Heart right ventricle (tissue), 16 donors: ENCODE data around the gene NKX2-2. TPM values are rescaled to one million over a fixed set of nuclear protein-coding genes. Genes with fewer than 3 reads are reported as not detected.

Experiments
- ATAC-seq, 8 donors: fragments of 200-7000 bp; cut with Tn5 transposase; one replicate each; pipeline ENCODE4 v1.9.1; 2020; ENCODE audit warnings: mild to moderate bottlenecking in 8 of 8, moderate library complexity in 8 of 8, moderate number of reproducible peaks in 1 of 8
- DNase-seq, 2 donors: peaks; one replicate each; pipeline ENCODE4 v3.0.0-alpha.2; 2020
- H3K27ac ChIP-seq, 10 donors: fragments of 200-600 bp; sonication (generic) in 2 of 10; one replicate each; pipeline versions ENCODE4 v1.5.0 to v1.8.0; 2020 to 2022; ENCODE audit warnings: mild to moderate bottlenecking in 3 of 10
- H3K27me3 ChIP-seq, 7 donors: fragments of 200-600 bp; one replicate each; pipeline ENCODE4 v1.8.0; 2021 to 2022; ENCODE audit warnings: mild to moderate bottlenecking in 2 of 7
- H3K36me3 ChIP-seq, 9 donors: fragments of 200-600 bp; sonication (generic) in 1 of 9; one replicate each; pipeline versions ENCODE4 v1.5.0 to v1.8.0; 2020 to 2022; ENCODE audit warnings: mild to moderate bottlenecking in 2 of 9
- H3K4me1 ChIP-seq, 9 donors: fragments of 200-600 bp; sonication (generic) in 1 of 9; one replicate each; pipeline versions ENCODE4 v1.5.0 to v1.8.0; 2020 to 2022; ENCODE audit warnings: mild to moderate bottlenecking in 4 of 9
- H3K4me3 ChIP-seq, 10 donors: fragments of 200-600 bp; sonication (generic) in 2 of 10; one replicate each; pipeline versions ENCODE4 v1.5.0 to v1.8.0; 2020 to 2022; ENCODE audit warnings: mild to moderate bottlenecking in 7 of 10, moderate library complexity in 2 of 10
- H3K9me3 ChIP-seq, 11 donors: fragments of 200-600 bp in 10 of 11; sonication (generic) in 2 of 11; one replicate each; pipeline versions ENCODE4 v1.5.0 to v1.8.0; 2013 to 2022; ENCODE audit warnings: mild to moderate bottlenecking in 2 of 11, control low read depth in 1 of 11, moderate library complexity in 1 of 11
- WGBS, 2 donors: extraction: QIAGEN DNeasy Blood & Tissue Kit; methylation state at CpG; one replicate each; pipeline ENCODE4 v1.1.7; 2013; ENCODE audit warnings: inconsistent platforms in 1 of 2; 5-methylcytosine and 5-hydroxymethylcytosine counted together
- intact Hi-C, 10 donors: fragments of 100-400 bp; cut with DNase I; formaldehyde crosslinking; loops; one replicate each; pipeline versions ENCODE4 v1.11.1 to v1.14.2; 2022
- polyA plus RNA-seq, 2 donors: library from polyadenylated mRNA; stranded (reverse); fragments of 200-250 nt; gene quantifications; one replicate each; pipeline ENCODE4 v1.2.3, GENCODE V29; 2013
- total RNA-seq, 10 donors: library from RNA; stranded (reverse); fragmentation: NEBNext Ultra II Directional in 3 of 10; extraction: Animal tissue kit (Norgen Biotek cat#: 25700) in 3 of 10; gene quantifications; one replicate each; pipeline versions ENCODE4 v1.2.1 to v1.2.4, GENCODE V29; 2021 to 2023
- TF ChIP-seq, protein P1 (sequence below), 9 donors: fragments of 200-600 bp; sonication (generic) in 2 of 9; IDR thresholded peaks; one replicate each; pipeline versions ENCODE4 v1.5.0 to v1.8.0; 2021 to 2022; ENCODE audit warnings: antibody characterized with exemption in 9 of 9, mild to moderate bottlenecking in 5 of 9, moderate library complexity in 1 of 9
- donor health status: Arrhythmogenic right ventricular cardiomyopathy.
- donor health status: ischemic (EF 13 %, LVEDD 7.1; RV severe dilation, severe dysfunction).
- donor health status: healthy with polysubstance abuse.
- donor health status: DM: no; HTN: yes; CAD: no.
- donor health status: DM: no; HTN: no; CAD: no.
- donor health status: ischemic (EF 25% LVEDD 6.9; RV normal size, moderate dysfunction).
- donor health status: ischemic (EF 25% LVEDD 5.7; RV mildly dilated, moderate dysfunction).
- donor health status: healthy.
- donor health status: DM: yes; HTN: yes; CAD: no.
- donor health status: Ischemic cardiomyopathy.
- donor health status: ischemic (EF 35%, LVEDD 5.7; RV mildly dilated, moderate dysfunction).
- donor health status: nonischemic (EF 11% LVEDD 7.7; RV severe dilation, severe dysfunction).
- donor health status: DM: yes; HTN: yes; CAD: no.
- donor health status: PGD.
- donor health status: ischemic (EF 29% LVEDD 5.4; RV normal size, mild dysfunction).
- donor health status: nonischemic (EF 23%, LVEDD 6.1; RV moderate dilation, normal function).

The NKX2-2 gene
- total and polyA plus RNA-seq, 12 donors = not detected

DNA sequence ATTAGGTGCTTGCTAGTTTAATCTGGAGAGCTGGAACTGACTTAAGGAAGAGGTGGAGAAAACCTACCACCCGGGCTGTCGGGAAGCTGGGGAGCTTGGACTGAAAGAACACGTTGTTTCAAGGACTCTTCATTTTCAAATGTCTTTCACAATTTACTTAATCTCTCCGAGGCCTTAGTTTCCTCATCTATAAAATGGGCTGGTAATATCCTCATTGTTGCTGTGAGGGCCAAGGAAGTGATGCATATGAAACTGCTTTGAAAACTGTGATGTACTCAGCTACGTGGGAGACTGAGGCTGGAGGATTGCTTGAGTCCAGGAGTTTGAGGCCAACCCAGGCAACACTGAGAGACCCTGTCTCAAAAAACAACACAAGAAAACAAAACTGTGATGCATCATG, 36.7 kb upstream of the NKX2-2 start:
- WGBS, 2 donors = 71 to 75% methylated on average over 5 of the region's 5 CpGs
- H3K4me3 ChIP-seq = no peak overlapping the region
- DNase-seq (no peak), ATAC-seq (no peak)
- peaks cover 0 to 52% (median 36%) of the 10 kb centered on the region in 7 donors for H3K27me3 ChIP-seq
- H3K9me3 ChIP-seq = no peaks in the 10 kb centered on the region
- H3K4me1 ChIP-seq = no peaks in the 10 kb centered on the region
- no peak overlapping the region for H3K27ac ChIP-seq
- H3K36me3 ChIP-seq = no peaks in the 10 kb centered on the region
- TF ChIP-seq, protein P1, sequence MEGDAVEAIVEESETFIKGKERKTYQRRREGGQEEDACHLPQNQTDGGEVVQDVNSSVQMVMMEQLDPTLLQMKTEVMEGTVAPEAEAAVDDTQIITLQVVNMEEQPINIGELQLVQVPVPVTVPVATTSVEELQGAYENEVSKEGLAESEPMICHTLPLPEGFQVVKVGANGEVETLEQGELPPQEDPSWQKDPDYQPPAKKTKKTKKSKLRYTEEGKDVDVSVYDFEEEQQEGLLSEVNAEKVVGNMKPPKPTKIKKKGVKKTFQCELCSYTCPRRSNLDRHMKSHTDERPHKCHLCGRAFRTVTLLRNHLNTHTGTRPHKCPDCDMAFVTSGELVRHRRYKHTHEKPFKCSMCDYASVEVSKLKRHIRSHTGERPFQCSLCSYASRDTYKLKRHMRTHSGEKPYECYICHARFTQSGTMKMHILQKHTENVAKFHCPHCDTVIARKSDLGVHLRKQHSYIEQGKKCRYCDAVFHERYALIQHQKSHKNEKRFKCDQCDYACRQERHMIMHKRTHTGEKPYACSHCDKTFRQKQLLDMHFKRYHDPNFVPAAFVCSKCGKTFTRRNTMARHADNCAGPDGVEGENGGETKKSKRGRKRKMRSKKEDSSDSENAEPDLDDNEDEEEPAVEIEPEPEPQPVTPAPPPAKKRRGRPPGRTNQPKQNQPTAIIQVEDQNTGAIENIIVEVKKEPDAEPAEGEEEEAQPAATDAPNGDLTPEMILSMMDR (IDR thresholded peaks at IDR 0.05) = no peak
- intact Hi-C loops = no loop called here

DNA sequence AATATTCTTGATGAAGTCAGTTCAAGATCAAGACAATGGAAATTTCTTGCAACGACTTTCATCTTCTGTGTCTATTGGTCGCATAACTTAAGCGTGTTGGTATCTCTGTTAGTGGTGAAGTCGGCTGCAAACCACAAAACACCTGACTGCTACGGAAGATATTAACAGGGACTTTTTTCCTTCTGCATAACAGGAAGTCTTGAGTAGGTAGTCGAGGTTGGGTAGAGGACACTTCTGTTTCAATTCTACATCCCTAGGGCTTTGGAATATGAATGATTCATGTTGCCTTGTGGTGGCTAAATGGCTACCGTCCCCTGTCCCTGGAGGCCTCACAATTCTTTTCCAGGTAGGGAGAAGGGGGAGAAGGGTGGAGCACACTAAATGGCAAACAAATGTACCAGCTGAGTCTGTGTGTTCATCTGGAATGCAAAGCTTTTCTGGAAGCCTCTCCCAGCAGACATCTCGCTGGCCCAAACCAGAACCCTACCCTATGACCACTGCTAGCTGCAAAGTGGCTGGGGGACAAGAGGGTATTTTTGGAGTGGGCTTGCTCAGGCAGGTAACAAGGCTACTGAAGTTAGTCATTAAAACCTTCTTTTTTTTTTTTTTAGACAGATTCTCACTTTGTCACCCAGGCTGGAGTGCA, 34.6 kb upstream of the NKX2-2 start:
- Histone ChIP-seq H3K36me3 (no peaks in the 10 kb centered on the region), H3K4me3 (no peak overlapping the region), H3K27ac (no peak overlapping the region), H3K4me1 (no peaks in the 10 kb centered on the region), H3K9me3 (no peaks in the 10 kb centered on the region), H3K27me3 (peaks cover 0 to 45% (median 23%) of the 10 kb centered on the region in 7 donors)
- 68 to 76% methylated on average over 8 of the region's 8 CpGs for WGBS, 2 donors
- TF ChIP-seq, protein P1 (IDR thresholded peaks at IDR 0.05) = no peak
- DNase-seq = no peak
- no peak for ATAC-seq
- intact Hi-C loops = no loop called here

GRCh38 chr20:21546355-21546754, 32.5 kb upstream of the NKX2-2 start:
- ATAC-seq (no peak), DNase-seq (no peak)
- intact Hi-C loops = no loop called here
- Histone ChIP-seq H3K9me3 (no peaks in the 10 kb centered on the region), H3K27ac (no peak overlapping the region), H3K4me1 (no peaks in the 10 kb centered on the region), H3K36me3 (no peaks in the 10 kb centered on the region), H3K27me3 (peaks cover 0 to 41% (median 21%) of the 10 kb centered on the region in 7 donors), H3K4me3 (no peak overlapping the region)
- 25 to 28% methylated on average over 4 of the region's 4 CpGs for WGBS, 2 donors
- TF ChIP-seq, protein P1 (IDR thresholded peaks at IDR 0.05) = no peak

DNA sequence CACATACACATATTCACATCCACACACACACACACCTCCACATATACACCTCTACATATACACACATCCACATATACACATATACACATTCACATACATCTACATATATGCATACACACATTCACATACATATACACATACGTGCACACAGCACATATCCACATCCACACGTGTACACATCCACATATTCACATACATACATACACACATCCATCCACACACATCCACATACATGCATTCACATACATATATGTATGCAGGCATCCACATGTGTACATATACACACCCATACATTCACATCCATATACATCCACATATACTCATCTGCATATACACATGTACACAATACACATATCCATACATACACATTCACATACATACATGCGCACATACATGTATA, 25.6 kb upstream of the NKX2-2 start:
- no peak for ATAC-seq
- no peaks in the 10 kb centered on the region for H3K36me3 ChIP-seq
- TF ChIP-seq, protein P1 (IDR thresholded peaks at IDR 0.05) = no peak
- H3K27me3 ChIP-seq = peaks cover 0 to 66% (median 44%) of the 10 kb centered on the region in 7 donors
- no peak overlapping the region for H3K4me3 ChIP-seq
- intact Hi-C loops = no loop called here
- no peak overlapping the region for H3K27ac ChIP-seq
- H3K4me1 ChIP-seq = no peaks in the 10 kb centered on the region
- no peak for DNase-seq
- H3K9me3 ChIP-seq = no peaks in the 10 kb centered on the region
- WGBS, 2 donors = 78 to 80% methylated on average over 3 of the region's 3 CpGs
